Endothelial cell of hepatic sinusoid (primary cell): ENCODE measurements around the gene ARL4C.

Experiments
- in situ Hi-C: cut with HindIII; loops from 2 replicates; pipeline ENCODE4 v1.10.0; 2017; ENCODE audit warnings: low sequenced_read_pairs

Gene ARL4C

GRCh38 chr2:234502285-234502918 lies 5.5 kb upstream of the ARL4C start:
- in situ Hi-C loops, result loop anchor here (5.0 to 25.0 kb wide), 3 partner anchors 210 to 490 kb away; no protein-coding TSS in a partner anchor

DNA sequence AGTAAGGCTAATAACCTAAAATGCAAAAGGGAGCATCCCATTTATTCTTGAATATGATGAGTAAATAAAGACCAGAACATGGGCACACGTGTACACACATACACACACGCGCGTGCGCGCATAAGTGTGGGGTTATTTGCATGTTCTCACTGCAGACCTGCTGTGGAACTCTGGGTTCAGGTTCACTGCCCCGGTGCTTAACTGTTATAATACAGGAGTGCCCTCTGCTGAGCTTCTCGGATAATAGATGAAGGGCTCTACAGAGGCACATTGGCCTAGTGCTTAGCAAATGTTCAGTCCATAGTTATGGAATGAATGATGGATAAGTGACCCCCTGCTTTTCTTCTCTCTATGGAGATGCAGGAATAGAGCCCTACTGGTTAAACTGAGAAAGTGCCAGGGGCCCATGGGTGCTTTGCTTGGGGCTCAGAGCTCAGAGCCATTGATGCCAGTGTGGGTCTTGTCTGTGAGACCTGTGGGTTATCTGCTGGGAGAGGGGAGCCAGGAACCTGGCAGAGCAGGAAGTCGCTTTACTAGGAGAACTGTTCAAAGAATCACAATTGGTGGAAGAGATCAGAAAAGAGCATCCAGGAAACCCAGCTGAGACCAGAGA lies 3.6 kb upstream of the ARL4C start:
- in situ Hi-C loops, result loop anchor here (5.0 to 25.0 kb wide), 3 partner anchors 208 to 488 kb away; no protein-coding TSS in a partner anchor

DNA sequence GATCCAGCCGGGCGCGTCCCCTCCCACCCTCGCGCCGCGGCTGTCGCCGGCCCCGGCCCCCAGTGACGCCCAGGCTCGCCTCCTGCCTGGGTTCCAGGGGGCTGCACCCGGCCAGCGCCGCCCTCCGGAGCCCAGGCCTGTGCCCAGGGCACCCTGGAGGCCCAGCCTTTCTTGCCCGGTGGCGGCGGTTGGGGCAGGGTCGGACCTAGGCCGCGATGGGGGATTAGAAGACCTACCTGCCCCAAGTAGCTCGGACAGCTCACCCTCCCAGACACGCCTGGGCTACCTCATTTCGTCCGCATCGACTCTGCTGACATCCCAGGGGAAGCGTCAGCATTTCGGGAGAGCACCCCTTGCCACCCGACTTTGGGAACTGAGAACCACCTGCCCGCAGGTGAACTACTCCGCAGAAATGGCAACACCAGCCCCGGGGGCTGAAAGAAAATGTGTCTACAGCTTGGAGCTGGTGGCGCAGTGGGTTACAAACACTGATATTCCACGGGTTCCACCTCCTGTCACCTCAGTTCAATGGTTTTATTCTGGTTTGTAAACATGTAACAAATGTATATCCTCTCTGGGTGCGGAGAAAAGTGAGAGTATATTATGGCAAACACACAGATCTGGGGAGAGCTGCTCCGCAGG lies 834 bp upstream of the ARL4C start:
- in situ Hi-C loops, result no loop called here

DNA sequence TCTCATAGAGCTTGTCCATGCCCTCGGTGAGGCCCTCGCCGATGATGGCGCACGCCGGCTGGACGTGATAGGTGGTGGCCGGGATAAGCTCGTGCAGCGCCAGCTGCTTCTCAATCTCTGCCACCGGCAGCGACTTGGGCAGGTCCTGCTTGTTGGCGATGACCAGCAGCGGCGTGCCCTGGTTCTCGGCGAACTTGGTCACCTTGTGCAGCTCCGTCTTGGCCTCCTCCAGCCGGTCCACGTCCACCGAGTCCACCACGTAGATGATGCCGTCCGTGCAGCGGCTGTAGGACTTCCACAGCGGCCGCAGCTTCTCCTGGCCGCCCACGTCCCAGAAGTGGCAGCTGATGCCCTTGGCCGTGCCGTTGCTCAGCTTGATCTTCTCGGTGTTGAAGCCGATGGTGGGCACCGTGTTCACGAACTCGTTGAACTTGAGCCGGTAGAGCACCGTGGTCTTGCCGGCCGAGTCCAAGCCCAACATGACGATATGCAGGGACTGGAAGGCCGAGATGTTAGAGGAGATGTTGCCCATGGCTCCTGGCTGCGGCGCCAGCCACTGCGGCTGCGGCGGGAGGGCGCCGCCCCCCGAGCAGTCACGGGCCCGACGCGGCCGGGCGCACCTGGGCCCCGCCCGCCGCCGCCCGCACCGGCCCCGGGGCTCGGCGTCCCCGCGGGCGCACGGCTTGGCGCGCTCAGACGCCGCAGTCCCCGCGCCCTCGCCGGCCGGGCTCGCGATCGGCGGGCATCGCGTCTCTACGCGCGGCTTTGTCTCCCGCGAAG lies 636 bp downstream of the ARL4C start:
- in situ Hi-C loops, result no loop called here

DNA sequence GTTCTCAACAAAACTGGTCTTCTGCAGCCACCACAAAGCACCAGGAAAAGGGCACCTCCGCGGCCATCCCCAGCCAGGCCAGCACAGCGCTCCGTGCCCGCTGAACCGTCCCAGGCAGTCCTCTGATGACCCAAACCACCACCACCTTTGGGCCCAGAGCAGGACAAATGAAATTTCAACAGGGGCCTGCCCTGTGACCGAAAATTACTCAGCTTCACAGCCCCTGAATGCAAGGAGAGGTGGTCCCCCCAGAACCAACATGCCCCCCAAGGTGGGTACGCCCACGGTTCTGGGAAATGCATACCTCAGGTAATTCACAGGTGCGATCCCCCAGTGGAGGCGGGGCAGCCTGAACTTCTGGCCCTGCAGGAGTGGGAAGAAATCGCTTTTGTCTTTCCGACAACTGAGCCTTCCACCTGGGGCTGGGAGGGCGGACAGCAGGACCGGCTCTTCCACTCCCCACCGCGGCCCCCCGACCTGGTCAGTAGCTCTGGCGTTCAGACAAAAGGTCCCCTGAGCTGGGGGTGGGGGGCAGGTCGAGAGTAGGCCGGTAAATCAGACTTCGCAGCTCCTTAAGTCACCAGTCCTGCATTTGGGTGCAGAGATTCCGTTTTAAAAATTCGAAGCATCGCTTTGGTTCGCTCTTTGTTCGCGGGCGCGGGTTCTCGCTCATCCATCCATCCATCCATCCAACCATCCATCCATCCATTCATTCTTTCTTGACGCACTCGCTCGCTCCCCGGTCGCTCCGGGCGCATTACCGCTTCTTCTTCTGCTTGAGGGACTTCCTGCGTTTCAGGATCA lies 1.4 kb downstream of the ARL4C start:
- in situ Hi-C loops, result no loop called here

DNA sequence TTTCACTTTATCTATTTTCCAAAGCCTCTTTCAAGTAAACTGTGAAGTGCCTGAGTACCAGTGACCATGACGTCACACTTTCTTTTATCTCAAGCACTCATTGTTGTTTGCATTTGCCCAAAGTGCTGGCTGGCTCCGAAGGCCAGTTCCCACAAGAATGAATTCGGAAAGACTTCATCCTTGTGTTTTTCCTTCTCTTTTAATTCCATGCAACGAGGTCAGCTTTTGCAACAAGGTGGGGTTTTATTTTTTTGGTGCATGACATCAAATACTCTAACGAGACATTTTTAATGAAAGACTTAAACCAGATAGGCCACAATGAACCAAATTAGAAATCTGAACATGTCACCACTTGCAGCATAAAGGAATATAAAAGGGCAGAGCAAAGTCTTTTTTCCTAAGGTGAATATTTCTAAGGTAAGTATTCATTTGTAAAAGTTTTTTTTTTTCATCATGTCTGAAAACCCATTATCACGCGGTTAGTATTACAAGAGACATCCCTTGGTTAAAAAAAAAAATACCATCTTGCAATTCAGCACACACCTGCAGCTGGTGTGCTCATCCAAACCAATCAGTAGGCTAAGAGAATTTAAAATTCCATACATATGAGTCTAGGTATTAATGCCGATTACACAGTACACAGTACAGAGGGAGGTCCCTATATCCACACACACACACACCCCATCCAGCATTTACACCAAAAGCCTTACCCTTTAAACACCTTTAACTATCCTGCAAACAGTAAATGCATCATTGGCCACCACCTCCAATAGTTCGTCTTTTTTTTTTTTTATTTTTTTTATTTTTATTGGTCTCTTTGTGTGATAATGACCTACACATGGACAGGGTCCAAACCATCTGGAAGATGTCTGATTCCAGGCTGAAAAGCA lies 2.3 kb downstream of the ARL4C start:
- in situ Hi-C loops, result no loop called here

DNA sequence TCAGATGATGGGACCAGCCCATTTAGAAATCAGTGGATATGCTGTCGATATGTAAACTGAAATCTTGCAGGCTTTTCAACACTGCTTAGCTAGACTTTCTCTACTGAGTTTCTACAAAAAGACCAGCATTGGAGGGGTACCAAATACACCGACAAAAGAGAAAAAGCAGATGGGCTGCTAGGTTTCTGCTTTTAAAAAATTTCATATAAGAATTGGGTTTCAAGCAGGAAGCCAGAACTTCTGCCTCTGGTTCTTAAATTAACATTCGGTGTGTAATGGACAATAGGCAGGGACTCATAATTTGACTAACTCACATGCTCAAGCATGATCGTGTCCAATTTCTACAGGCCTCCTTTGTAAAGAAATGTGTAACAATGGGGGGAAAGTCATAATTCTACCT lies 3.1 kb downstream of the ARL4C start:
- in situ Hi-C loops, result no loop called here

GRCh38 chr2:234492717-234493485 lies 4.0 kb downstream of the ARL4C start:
- in situ Hi-C loops, result no loop called here

- in situ Hi-C loops, result no loop called here
These were observed 5.0 kb downstream of the ARL4C start for GRCh38 chr2:234491897-234492296.

GRCh38 chr2:234491281-234491680 lies 5.6 kb downstream of the ARL4C start:
- in situ Hi-C loops, result no loop called here

- in situ Hi-C loops, result no loop called here
These were observed 6.4 kb downstream of the ARL4C start for GRCh38 chr2:234490271-234491091.

DNA sequence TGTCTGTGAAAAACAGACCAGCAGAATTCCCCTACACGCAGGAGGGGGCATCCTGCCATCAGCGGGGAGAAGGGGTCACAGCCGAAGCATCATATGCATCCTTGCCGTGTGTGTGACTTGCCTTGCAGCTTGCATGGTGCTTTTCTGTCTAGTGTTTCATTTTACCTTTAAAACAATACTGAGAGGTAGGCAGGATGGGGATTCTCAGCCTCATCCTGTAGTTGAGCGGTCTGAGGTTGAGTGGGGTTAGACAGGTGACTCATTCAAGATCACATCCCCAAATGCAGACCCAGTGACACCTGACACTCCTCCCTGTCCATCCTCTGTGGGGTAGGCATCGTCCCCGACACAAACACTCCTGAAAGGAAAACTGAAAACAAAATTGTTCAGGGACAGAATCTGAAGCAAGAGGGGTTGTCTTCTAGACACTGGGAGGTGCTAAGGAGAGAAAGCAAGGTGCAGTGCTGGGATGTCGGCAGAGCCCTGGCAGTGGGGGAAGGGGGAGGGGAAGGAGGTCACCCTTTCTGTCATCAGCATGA lies 7.9 kb downstream of the ARL4C start:
- in situ Hi-C loops, result no loop called here

- in situ Hi-C loops, result no loop called here
These were observed 8.4 kb downstream of the ARL4C start for GRCh38 chr2:234488486-234488885.

DNA sequence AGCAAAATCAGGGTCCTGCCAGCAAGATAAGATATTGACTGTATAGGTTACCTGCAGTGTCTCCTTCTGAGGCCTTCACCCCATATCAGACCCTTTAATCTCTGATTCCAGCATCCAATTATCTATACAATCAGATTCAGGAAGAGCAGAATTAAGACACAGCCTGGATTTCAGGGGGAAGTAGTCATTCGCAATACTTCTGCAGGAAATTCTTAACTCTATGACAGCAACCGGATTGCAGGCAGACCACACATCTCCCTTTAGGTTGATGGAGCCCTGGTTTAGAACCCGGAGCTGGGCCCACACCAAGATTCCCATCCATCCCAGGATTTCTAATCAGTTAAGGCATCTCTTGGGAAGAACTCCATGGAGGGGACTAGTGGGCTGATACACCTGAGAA lies 9.5 kb downstream of the ARL4C start:
- in situ Hi-C loops, result no loop called here

DNA sequence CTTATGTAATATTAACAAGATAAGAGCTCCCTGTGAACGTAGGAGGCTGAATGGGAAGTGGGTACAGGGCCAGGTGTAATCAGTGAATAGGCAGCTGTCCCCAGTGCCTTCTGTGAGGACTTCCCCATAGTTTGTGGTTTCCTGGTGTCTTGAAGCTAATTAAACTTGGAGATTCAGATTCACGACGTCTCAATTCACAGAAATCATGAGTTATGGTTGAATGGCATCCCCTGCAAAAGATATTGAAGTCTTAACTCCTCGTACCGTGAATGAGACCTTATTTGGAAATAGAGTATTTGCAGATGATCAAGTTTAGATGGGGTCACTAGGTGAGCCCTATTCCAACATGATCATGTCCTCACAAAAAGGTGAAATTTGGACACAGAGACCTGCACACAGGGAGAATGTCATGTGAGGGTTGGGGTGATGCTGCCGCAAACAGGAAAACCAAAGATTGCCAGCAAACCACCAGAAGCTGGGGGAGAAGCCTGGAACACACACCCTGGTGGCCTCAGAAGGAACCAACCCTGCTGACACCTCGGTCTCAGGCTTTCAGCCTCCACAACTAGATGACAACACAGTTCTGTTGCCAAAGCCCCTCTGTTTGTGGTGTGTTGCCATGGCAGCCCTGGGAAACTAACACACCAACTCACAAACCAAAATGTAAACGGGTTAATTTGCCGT lies 13.2 kb downstream of the ARL4C start:
- in situ Hi-C loops, result no loop called here

DNA sequence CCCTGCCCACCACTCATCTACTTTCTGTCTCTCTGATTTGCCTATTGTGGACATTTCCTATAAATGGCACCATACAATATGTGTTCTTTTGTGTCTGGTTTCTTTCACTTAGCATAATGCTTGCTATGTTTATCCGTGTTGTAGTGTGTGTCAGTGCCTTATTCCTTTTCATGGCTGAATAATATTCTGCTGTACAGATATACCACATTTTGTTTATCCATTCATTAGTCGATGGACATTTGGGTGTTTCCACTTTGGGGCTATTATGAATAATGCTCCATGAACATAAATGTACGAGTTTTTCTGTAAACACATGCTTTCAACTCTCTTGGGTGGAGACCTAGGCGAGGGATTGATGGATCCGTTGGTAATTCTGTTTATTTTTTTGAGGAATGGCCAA lies 15.6 kb downstream of the ARL4C start:
- in situ Hi-C loops, result no loop called here

GRCh38 chr2:234480337-234480736 lies 16.5 kb downstream of the ARL4C start:
- in situ Hi-C loops, result no loop called here
